Left lung (tissue), 10 donors: ENCODE measurements around the gene TTC4. TPM values are rescaled to one million over a fixed set of nuclear protein-coding genes. Genes with fewer than 3 reads are reported as not detected.

Source experiments
- ATAC-seq: fragments of 200-7000 bp; cut with Tn5 transposase; one replicate; pipeline ENCODE4 v1.9.1; 2020; ENCODE audit warnings: moderate library complexity
- DNase-seq, 4 donors: peaks; one replicate each; pipeline ENCODE4 v3.0.0-alpha.2; 2013 to 2020
- H3K27ac ChIP-seq, 2 donors: fragments of 200-600 bp; sonication (generic) in 1 of 2; one replicate each; pipeline versions ENCODE4 v1.5.0 to v1.8.0; 2020 to 2021
- H3K27me3 ChIP-seq, 2 donors: fragments of 200-600 bp; sonication (generic) in 1 of 2; one replicate each; pipeline versions ENCODE4 v1.5.0 to v1.8.0; 2020 to 2021
- H3K36me3 ChIP-seq, 2 donors: fragments of 200-600 bp; sonication (generic) in 1 of 2; one replicate each; pipeline versions ENCODE4 v1.5.0 to v1.8.0; 2020 to 2021
- H3K4me1 ChIP-seq, 2 donors: fragments of 200-600 bp; one replicate each; pipeline ENCODE4 v1.8.0; 2021
- H3K4me3 ChIP-seq, 2 donors: fragments of 200-600 bp; sonication (generic) in 1 of 2; one replicate each; pipeline versions ENCODE4 v1.5.0 to v1.8.0; 2020 to 2021; ENCODE audit warnings: mild to moderate bottlenecking in 1 of 2
- H3K9me3 ChIP-seq, 2 donors: fragments of 200-600 bp; sonication (generic) in 1 of 2; one replicate each; pipeline versions ENCODE4 v1.5.0 to v1.8.0; 2020 to 2021
- CTCF ChIP-seq, 2 donors: fragments of 200-600 bp; sonication (generic) in 1 of 2; IDR thresholded peaks; one replicate each; pipeline versions ENCODE4 v1.5.0 to v1.8.0; 2021; ENCODE audit warnings: antibody characterized with exemption in 2 of 2
- intact Hi-C, 2 donors: fragments of 100-400 bp; cut with DNase I; formaldehyde crosslinking; loops; one replicate each; pipeline versions ENCODE4 v1.11.2 to v1.14.2; 2022
- polyA plus RNA-seq, 6 donors: library from polyadenylated mRNA; unstranded; fragments of 120-200 nt; gene quantifications; one replicate each; pipeline ENCODE4 v1.2.1, GENCODE V29; 2013; ENCODE audit not compliant: insufficient read length in 6 of 6
- total RNA-seq, 2 donors: library from RNA; stranded (reverse); fragmentation: NEBNext Ultra II Directional; extraction: Animal tissue kit (Norgen Biotek cat#: 25700); gene quantifications; one replicate each; pipeline ENCODE4 v1.2.1, GENCODE V29; 2021
- donor health status: DM: no; HTN: yes; CAD: no.
- donor health status: DM: no; HTN: no; CAD: no.

TTC4 gene
- total and polyA plus RNA-seq, 8 donors = 15.0 to 36.7 (median 34.8) TPM

GRCh38 chr1:54784066-54784465 lies 68.4 kb downstream of the TTC4 start:
- ATAC-seq = no peak
- TF ChIP-seq CTCF (IDR thresholded peaks at IDR 0.05) = no peak
- no peak overlapping the region for H3K27ac ChIP-seq

GRCh38 chr1:54786778-54787177 lies 71.1 kb downstream of the TTC4 start:
- Histone ChIP-seq H3K36me3 (no peaks in the 10 kb centered on the region), H3K27ac (no peak overlapping the region), H3K9me3 (peaks cover 0 to under 1% of the 10 kb centered on the region in 2 donors), H3K4me3 (no peak overlapping the region), H3K4me1 (no peaks in the 10 kb centered on the region), H3K27me3 (peaks cover 0 to 7% of the 10 kb centered on the region in 2 donors)
- no peak for ATAC-seq
- intact Hi-C loops = no loop called here
- no peak for TF ChIP-seq CTCF (IDR thresholded peaks at IDR 0.05)
- DNase-seq = no peak

More at GRCh38 chr1:54784066-54784465, 68.4 kb downstream of the TTC4 start:
- peaks cover 0 to 25% of the 10 kb centered on the region in 2 donors for H3K27me3 ChIP-seq
- no peaks in the 10 kb centered on the region for H3K4me1 ChIP-seq
- no peak overlapping the region for H3K4me3 ChIP-seq
- no peaks in the 10 kb centered on the region for H3K9me3 ChIP-seq
- intact Hi-C loops = no loop called here
- DNase-seq = no peak
- no peaks in the 10 kb centered on the region for H3K36me3 ChIP-seq

GRCh38 chr1:54787604-54788003 lies 71.9 kb downstream of the TTC4 start:
- no peak for ATAC-seq
- no peak for DNase-seq
- Histone ChIP-seq H3K27ac (no peak overlapping the region), H3K36me3 (no peaks in the 10 kb centered on the region), H3K4me3 (no peak overlapping the region), H3K27me3 (no peaks in the 10 kb centered on the region), H3K4me1 (no peaks in the 10 kb centered on the region), H3K9me3 (peaks cover 0 to 6% of the 10 kb centered on the region in 2 donors)
- TF ChIP-seq CTCF (IDR thresholded peaks at IDR 0.05) = no peak
- intact Hi-C loops = no loop called here

- Histone ChIP-seq H3K9me3 (peaks cover 0 to 6% of the 10 kb centered on the region in 2 donors), H3K4me1 (no peaks in the 10 kb centered on the region), H3K36me3 (no peaks in the 10 kb centered on the region), H3K27ac (no peak overlapping the region), H3K4me3 (no peak overlapping the region), H3K27me3 (no peaks in the 10 kb centered on the region)
- ATAC-seq (no peak), DNase-seq (no peak)
- TF ChIP-seq CTCF (IDR thresholded peaks at IDR 0.05) = no peak
- intact Hi-C loops = no loop called here
Observed at GRCh38 chr1:54788459-54788858, 72.8 kb downstream of the TTC4 start.

GRCh38 chr1:54791880-54792522 lies 76.3 kb downstream of the TTC4 start:
- H3K36me3 ChIP-seq = no peaks in the 10 kb centered on the region
- no peaks in the 10 kb centered on the region for H3K4me1 ChIP-seq
- intact Hi-C loops = no loop called here
- peak; percentile 42 to 58 for TF ChIP-seq CTCF (IDR thresholded peaks at IDR 0.05)
- no peak overlapping the region for H3K27ac ChIP-seq
- peaks cover 0 to 6% of the 10 kb centered on the region in 2 donors for H3K9me3 ChIP-seq
- H3K27me3 ChIP-seq = no peaks in the 10 kb centered on the region
- no peak overlapping the region for H3K4me3 ChIP-seq
- no peak for DNase-seq
- no peak for ATAC-seq

Other genes starting within 250 kb of the TTC4 start
- gene ACOT11, start 167.6 kb upstream of the TTC4 start, total RNA-seq = 10 to 100 TPM in 1 of 2 donors, 1 to 10 TPM in 1; 8.5 to 10.4 TPM
- gene ACOT11, start 167.6 kb upstream of the TTC4 start, polyA plus RNA-seq = 10 to 100 TPM; 10.6 to 15.9 (median 13.0) TPM
- gene FAM151A, start 92.3 kb upstream of the TTC4 start, total RNA-seq = not detected
- 1 to 10 TPM in 1 of 6 donors, under 1 TPM in 5; 0.44 to 1.4 (median 0.67) TPM for gene FAM151A, start 92.3 kb upstream of the TTC4 start, polyA plus RNA-seq
- gene MROH7, start 74.1 kb upstream of the TTC4 start, total RNA-seq = 1 to 10 TPM in 1 of 2 donors, under 1 TPM in 1; 0.70 to 1.6 TPM
- 10 to 100 TPM in 5 of 6 donors, 1 to 10 TPM in 1; 8.7 to 16.2 (median 14.4) TPM for gene MROH7, start 74.1 kb upstream of the TTC4 start, polyA plus RNA-seq
- gene PARS2, start 48.7 kb downstream of the TTC4 start, total RNA-seq = 1 to 10 TPM; 3.9 to 4.4 TPM
- 1 to 10 TPM; 5.1 to 6.1 (median 5.5) TPM for gene PARS2, start 48.7 kb downstream of the TTC4 start, polyA plus RNA-seq
- 1 to 10 TPM; 4.8 to 7.7 TPM for gene TTC22, start 85.5 kb downstream of the TTC4 start, total RNA-seq
- 1 to 10 TPM; 2.9 to 5.1 (median 3.9) TPM for gene TTC22, start 85.5 kb downstream of the TTC4 start, polyA plus RNA-seq
- gene DHCR24, start 171.3 kb downstream of the TTC4 start, total RNA-seq = 100 to 1,000 TPM; 668 to 741 TPM
- 10 to 100 TPM; 30.1 to 64.3 (median 41.7) TPM for gene DHCR24, start 171.3 kb downstream of the TTC4 start, polyA plus RNA-seq